Upper lobe of left lung (tissue), 6 donors: ENCODE results near the gene SAP30BP. TPM values are rescaled to one million over a fixed set of nuclear protein-coding genes. Genes with fewer than 3 reads are reported as not detected.
A peak's percentile ranks its signal among the peaks of the same experiment; 100 is the strongest.

ENCODE experiments used
- ATAC-seq, 2 donors: fragments of 200-7000 bp; cut with Tn5 transposase; one replicate each; pipeline ENCODE4 v1.9.1; 2022; ENCODE audit warnings: mild to moderate bottlenecking in 2 of 2, moderate library complexity in 2 of 2; ENCODE audit not compliant: low FRiP score in 2 of 2
- DNase-seq, 2 donors: peaks; one replicate each; pipeline ENCODE4 v3.0.0-alpha.2; 2019 to 2020
- H3K27ac ChIP-seq, 4 donors: fragments of 200-600 bp; sonication (generic); one replicate each; pipeline ENCODE4 v1.5.1; 2016 to 2019
- H3K27me3 ChIP-seq, 4 donors: fragments of 200-600 bp; sonication (generic); one replicate each; pipeline ENCODE4 v1.5.1; 2017 to 2019
- H3K36me3 ChIP-seq, 4 donors: fragments of 200-600 bp; sonication (generic); one replicate each; pipeline ENCODE4 v1.5.1; 2016 to 2019
- H3K4me1 ChIP-seq, 4 donors: fragments of 200-600 bp; sonication (generic); one replicate each; pipeline ENCODE4 v1.5.1; 2018 to 2019
- H3K4me3 ChIP-seq, 4 donors: fragments of 200-600 bp; sonication (generic); one replicate each; pipeline ENCODE4 v1.5.1; 2017 to 2019; ENCODE audit warnings: mild to moderate bottlenecking in 2 of 4, moderate library complexity in 1 of 4
- H3K9me3 ChIP-seq, 4 donors: fragments of 200-600 bp; sonication (generic); one replicate each; pipeline ENCODE4 v1.5.1; 2018 to 2019
- EP300 ChIP-seq, 4 donors: sonication (generic); formaldehyde crosslinking; IDR thresholded peaks; one replicate each; pipeline ENCODE4 v1.5.1; 2017; ENCODE audit warnings: antibody characterized with exemption in 4 of 4, control low read depth in 2 of 4
- POLR2A ChIP-seq, 4 donors: fragments of 450-650 bp; IDR thresholded peaks; one replicate each; pipeline ENCODE4 v1.5.1; 2016 to 2017; ENCODE audit warnings: antibody characterized with exemption in 4 of 4, mild to moderate bottlenecking in 2 of 4
- POLR2AphosphoS5 ChIP-seq, 2 donors: sonication (generic); formaldehyde crosslinking; IDR thresholded peaks; one replicate each; pipeline ENCODE4 v1.5.1; 2017; ENCODE audit warnings: antibody characterized with exemption in 2 of 2
- WGBS, 2 donors: methylation state at CpG; one replicate each; pipeline ENCODE4 v1.1.5; 2017 to 2018; 5-methylcytosine and 5-hydroxymethylcytosine counted together
- total RNA-seq, 6 donors: library from RNA; depleted of rRNA in 4 of 6; stranded (reverse); fragments of >200 nt in 4 of 6; gene quantifications; one replicate each; pipeline versions ENCODE4 v1.1.0 to v1.2.1, GENCODE V29; 2016 to 2021
- TF ChIP-seq, protein P1 (sequence below), 6 experiments: fragments of 450-650 bp in 4 of 6; fragments of 200-600 bp in 2 of 6; sonication (generic) in 2 of 6; IDR thresholded peaks; one replicate each; pipeline ENCODE4 v1.5.1; 2016 to 2019; ENCODE audit warnings: antibody characterized with exemption in 6 of 6
- donor health status: DM: no; HTN: no; CAD: no; lungs with moderate emphysema.
- donor health status: DM: no; HTN: yes; CAD: no; lungs with severe emphysema.

The SAP30BP gene
- total RNA-seq, 6 donors from 2014 or later: 64.1 to 125 (median 80.8) TPM

GRCh38 chr17:75661531-75661930, 5.6 kb upstream of the SAP30BP start:
- DNase-seq: no peak
- TF ChIP-seq POLR2A (IDR thresholded peaks at IDR 0.05) (no peak), EP300 (IDR thresholded peaks at IDR 0.05) (no peak), POLR2AphosphoS5 (IDR thresholded peaks at IDR 0.05) (no peak)
- TF ChIP-seq, protein P1, sequence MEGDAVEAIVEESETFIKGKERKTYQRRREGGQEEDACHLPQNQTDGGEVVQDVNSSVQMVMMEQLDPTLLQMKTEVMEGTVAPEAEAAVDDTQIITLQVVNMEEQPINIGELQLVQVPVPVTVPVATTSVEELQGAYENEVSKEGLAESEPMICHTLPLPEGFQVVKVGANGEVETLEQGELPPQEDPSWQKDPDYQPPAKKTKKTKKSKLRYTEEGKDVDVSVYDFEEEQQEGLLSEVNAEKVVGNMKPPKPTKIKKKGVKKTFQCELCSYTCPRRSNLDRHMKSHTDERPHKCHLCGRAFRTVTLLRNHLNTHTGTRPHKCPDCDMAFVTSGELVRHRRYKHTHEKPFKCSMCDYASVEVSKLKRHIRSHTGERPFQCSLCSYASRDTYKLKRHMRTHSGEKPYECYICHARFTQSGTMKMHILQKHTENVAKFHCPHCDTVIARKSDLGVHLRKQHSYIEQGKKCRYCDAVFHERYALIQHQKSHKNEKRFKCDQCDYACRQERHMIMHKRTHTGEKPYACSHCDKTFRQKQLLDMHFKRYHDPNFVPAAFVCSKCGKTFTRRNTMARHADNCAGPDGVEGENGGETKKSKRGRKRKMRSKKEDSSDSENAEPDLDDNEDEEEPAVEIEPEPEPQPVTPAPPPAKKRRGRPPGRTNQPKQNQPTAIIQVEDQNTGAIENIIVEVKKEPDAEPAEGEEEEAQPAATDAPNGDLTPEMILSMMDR (IDR thresholded peaks at IDR 0.05): no peak
- Histone ChIP-seq H3K36me3 (peaks cover 2 to 59% (median 29%) of the 10 kb centered on the region in 4 donors), H3K27ac (no peak overlapping the region), H3K4me3 (no peak overlapping the region), H3K4me1 (peaks cover 8 to 14% (median 9%) of the 10 kb centered on the region in 4 donors), H3K9me3 (no peaks in the 10 kb centered on the region), H3K27me3 (no peaks in the 10 kb centered on the region)
- WGBS, 2 donors: 96 to 98% methylated on average over 4 of the region's 4 CpGs
- ATAC-seq: no peak

- DNase-seq (peak in 1 of 2 donors; percentile 41), ATAC-seq (no peak)
- H3K27me3 ChIP-seq: no peaks in the 10 kb centered on the region
- no peak for TF ChIP-seq POLR2A (IDR thresholded peaks at IDR 0.05)
- no peak for TF ChIP-seq EP300 (IDR thresholded peaks at IDR 0.05)
- TF ChIP-seq, protein P1 (IDR thresholded peaks at IDR 0.05): no peak
- TF ChIP-seq POLR2AphosphoS5 (IDR thresholded peaks at IDR 0.05): no peak
- peaks cover 8 to 18% (median 10%) of the 10 kb centered on the region in 4 donors for H3K4me1 ChIP-seq
- peaks cover 2 to 52% (median 29%) of the 10 kb centered on the region in 4 donors for H3K36me3 ChIP-seq
- no peaks in the 10 kb centered on the region for H3K9me3 ChIP-seq
- no peak overlapping the region for H3K4me3 ChIP-seq
- H3K27ac ChIP-seq: no peak overlapping the region
- 96 to 97% methylated on average over 4 to 9 of the region's 9 CpGs for WGBS, 2 donors
Observed at GRCh38 chr17:75662511-75662910, 4.6 kb upstream of the SAP30BP start.

DNA sequence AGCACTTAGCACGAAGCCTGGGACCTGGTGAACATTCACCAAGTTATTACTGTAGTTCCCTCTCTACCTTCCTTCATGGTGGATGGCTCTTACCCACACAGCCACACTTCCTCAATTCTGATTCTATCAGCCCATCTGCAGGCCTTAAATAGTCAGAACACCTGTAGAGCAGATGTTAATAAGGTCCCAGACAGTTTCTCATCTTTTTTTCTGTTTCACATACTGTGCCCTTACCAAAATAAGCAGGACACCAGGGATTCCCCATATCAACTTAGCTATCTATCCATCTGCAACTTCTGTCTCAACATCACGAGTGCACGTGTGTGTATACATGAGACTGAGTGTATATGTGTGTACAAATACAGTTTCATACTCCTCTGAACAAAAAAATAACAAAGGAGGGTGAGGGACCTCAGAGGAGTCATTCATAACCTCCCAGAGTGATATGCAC, 3.0 kb upstream of the SAP30BP start:
- Histone ChIP-seq H3K4me3 (no peak overlapping the region), H3K36me3 (peaks cover 2 to 49% (median 31%) of the 10 kb centered on the region in 4 donors), H3K9me3 (no peaks in the 10 kb centered on the region), H3K4me1 (peaks cover 16 to 32% (median 19%) of the 10 kb centered on the region in 4 donors), H3K27me3 (no peaks in the 10 kb centered on the region), H3K27ac (no peak overlapping the region)
- DNase-seq: no peak
- no peak for TF ChIP-seq EP300 (IDR thresholded peaks at IDR 0.05)
- TF ChIP-seq, protein P1 (IDR thresholded peaks at IDR 0.05): no peak
- TF ChIP-seq POLR2AphosphoS5 (IDR thresholded peaks at IDR 0.05): no peak
- no peak for TF ChIP-seq POLR2A (IDR thresholded peaks at IDR 0.05)
- 90 to 95% methylated on average over 3 of the region's 3 CpGs for WGBS, 2 donors
- no peak for ATAC-seq

DNA sequence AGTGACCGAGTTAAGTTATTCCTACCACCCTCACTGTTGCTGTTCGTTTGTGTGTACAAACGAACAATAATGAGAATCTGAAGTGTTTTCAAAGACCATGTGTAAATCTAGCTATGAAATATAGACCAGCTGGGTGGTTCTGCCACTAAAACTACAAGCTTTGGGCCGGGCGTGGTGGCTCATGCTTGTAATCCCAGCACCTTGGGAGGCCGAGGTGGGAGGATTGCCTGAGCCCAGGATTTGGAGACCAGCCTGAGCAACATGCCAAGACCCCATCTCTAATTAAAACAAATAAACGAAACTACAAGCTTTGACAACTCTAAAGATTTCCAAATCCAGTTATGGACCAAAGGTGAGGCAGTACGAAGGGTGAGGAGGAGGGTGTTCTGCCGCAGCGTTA, 1.2 kb upstream of the SAP30BP start:
- ATAC-seq: no peak
- Histone ChIP-seq H3K4me1 (peaks cover 19 to 42% (median 22%) of the 10 kb centered on the region in 4 donors), H3K27ac (no peak overlapping the region), H3K9me3 (no peaks in the 10 kb centered on the region), H3K27me3 (no peaks in the 10 kb centered on the region), H3K4me3 (peak overlapping the region in 3 of 4 donors; percentile 61 to 99 (median 98)), H3K36me3 (peaks cover 18 to 51% (median 36%) of the 10 kb centered on the region in 4 donors)
- WGBS, 2 donors: 84 to 85% methylated on average over 10 of the region's 10 CpGs
- no peak for DNase-seq
- TF ChIP-seq EP300 (IDR thresholded peaks at IDR 0.05): no peak
- no peak for TF ChIP-seq POLR2A (IDR thresholded peaks at IDR 0.05)
- TF ChIP-seq POLR2AphosphoS5 (IDR thresholded peaks at IDR 0.05): no peak
- TF ChIP-seq, protein P1 (IDR thresholded peaks at IDR 0.05): no peak

DNA sequence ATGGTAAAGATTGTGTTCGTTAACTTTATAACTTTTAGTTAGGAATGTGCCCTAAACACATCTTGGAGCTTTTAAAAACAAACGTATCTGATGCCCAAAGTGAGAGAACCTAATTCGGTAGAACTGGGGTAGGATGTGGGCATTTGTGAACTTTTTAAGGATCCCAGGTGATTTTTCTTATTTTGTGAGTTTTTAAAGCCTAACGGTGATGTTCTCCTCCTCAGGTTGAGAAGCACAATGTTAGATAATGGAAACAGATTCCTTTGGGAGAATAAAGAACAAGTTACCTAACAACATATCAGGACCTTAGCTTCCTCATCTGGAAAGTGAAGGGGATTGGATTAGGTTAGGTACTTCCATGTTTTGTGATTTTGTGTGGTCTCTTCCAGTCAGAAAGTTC, 687 bp downstream of the SAP30BP start:
- WGBS, 2 donors: 6 to 10% methylated on average over 4 of the region's 4 CpGs
- TF ChIP-seq POLR2AphosphoS5 (IDR thresholded peaks at IDR 0.05) (no peak), POLR2A (IDR thresholded peaks at IDR 0.05) (no peak), EP300 (IDR thresholded peaks at IDR 0.05) (no peak)
- TF ChIP-seq, protein P1 (IDR thresholded peaks at IDR 0.05): no peak
- Histone ChIP-seq H3K9me3 (no peaks in the 10 kb centered on the region), H3K4me1 (peaks cover 19 to 44% (median 25%) of the 10 kb centered on the region in 4 donors), H3K27ac (peak overlapping the region; percentile 85 to 96 (median 92)), H3K36me3 (peaks cover 16 to 51% (median 37%) of the 10 kb centered on the region in 4 donors), H3K4me3 (peak overlapping the region; percentile 61 to 99 (median 90)), H3K27me3 (no peaks in the 10 kb centered on the region)
- DNase-seq: no peak
- ATAC-seq: no peak
